Stimulated activated naive B cell treated with anti-CD40 and anti-IgM and Interleukin-4, amounts not matched to agents 10 μg/mL and 1 μg/mL and 100 μg/mL, for 72 hours (primary cell): Measurements from ENCODE around the gene SMIM41.
A peak's percentile ranks its signal among the peaks of the same experiment; 100 is the strongest.

Experiments used
- ATAC-seq, 2 donors: fragments of 150-1000 bp; cut with Tn5 transposase; replicated peaks; 2 replicates each; pipeline ENCODE4 v1.10.0; 2021; ENCODE audit warnings: moderate library complexity in 1 of 2
- DNase-seq: peaks from one replicate; pipeline ENCODE4 v3.0.0; 2021
- H3K27ac Mint-ChIP-seq: one replicate; pipeline ENCODE4 v1.8.0; 2022; ENCODE audit warnings: mild to moderate bottlenecking, mixed read lengths
- H3K27me3 Mint-ChIP-seq, 2 donors: one replicate each; pipeline ENCODE4 v1.8.0; 2022; ENCODE audit warnings: mixed read lengths in 2 of 2
- H3K36me3 Mint-ChIP-seq, 2 donors: one replicate each; pipeline ENCODE4 v1.8.0; 2022; ENCODE audit warnings: mixed read lengths in 2 of 2, mild to moderate bottlenecking in 1 of 2
- H3K4me1 Mint-ChIP-seq, 2 donors: one replicate each; pipeline ENCODE4 v1.8.0; 2022; ENCODE audit warnings: mixed read lengths in 2 of 2, mild to moderate bottlenecking in 1 of 2
- H3K4me3 Mint-ChIP-seq, 2 donors: one replicate each; pipeline ENCODE4 v1.8.0; 2022; ENCODE audit warnings: mild to moderate bottlenecking in 2 of 2, mixed read lengths in 2 of 2, moderate library complexity in 1 of 2
- H3K9me3 Mint-ChIP-seq, 2 donors: one replicate each; pipeline ENCODE4 v1.8.0; 2022; ENCODE audit warnings: mixed read lengths in 2 of 2, mild to moderate bottlenecking in 1 of 2

SMIM41 gene

DNA sequence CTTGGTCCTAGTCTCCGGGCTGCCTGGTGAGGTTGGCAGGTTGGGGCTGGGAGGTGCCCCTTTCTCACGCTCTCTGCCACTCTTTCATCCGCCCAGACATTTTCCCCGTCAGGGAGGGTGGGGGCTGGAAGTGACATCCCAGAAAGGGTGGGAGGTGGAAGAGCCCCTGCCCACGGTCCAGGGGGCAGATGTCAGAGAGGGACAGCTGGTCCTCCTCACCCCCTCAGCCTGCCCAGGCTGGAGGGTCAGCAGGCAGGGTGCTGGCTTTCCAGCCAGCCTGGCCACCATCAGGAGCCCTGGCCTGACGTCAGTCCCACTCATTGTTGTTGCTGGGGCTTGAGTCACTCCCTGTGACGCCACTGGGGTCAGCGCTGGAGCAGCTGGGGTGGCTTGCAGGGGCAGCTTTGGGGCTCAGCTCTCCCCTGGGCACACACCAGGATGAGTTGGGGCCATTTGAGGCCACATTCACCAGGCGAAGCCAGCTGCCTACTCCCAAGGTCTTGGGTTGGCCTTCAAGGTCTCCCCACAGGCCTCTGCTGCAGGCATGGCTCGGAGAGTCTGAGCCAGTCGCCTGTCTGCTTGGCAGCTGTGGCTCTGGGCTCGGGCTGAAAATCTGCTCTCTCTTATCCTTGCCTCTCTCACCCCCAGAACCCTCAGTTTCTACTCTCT, 15.4 kb upstream of the SMIM41 start:
- DNase-seq = no peak
- H3K27ac Mint-ChIP-seq = no peak overlapping the region
- H3K4me3 Mint-ChIP-seq = no peak overlapping the region
- H3K36me3 Mint-ChIP-seq = peaks cover 4 to 6% of the 10 kb centered on the region in 2 donors
- no peaks in the 10 kb centered on the region for H3K9me3 Mint-ChIP-seq
- H3K4me1 Mint-ChIP-seq = peaks cover 3 to 8% of the 10 kb centered on the region in 2 donors
- peaks cover 0 to 11% of the 10 kb centered on the region in 2 donors for H3K27me3 Mint-ChIP-seq
- ATAC-seq = no peak

DNA sequence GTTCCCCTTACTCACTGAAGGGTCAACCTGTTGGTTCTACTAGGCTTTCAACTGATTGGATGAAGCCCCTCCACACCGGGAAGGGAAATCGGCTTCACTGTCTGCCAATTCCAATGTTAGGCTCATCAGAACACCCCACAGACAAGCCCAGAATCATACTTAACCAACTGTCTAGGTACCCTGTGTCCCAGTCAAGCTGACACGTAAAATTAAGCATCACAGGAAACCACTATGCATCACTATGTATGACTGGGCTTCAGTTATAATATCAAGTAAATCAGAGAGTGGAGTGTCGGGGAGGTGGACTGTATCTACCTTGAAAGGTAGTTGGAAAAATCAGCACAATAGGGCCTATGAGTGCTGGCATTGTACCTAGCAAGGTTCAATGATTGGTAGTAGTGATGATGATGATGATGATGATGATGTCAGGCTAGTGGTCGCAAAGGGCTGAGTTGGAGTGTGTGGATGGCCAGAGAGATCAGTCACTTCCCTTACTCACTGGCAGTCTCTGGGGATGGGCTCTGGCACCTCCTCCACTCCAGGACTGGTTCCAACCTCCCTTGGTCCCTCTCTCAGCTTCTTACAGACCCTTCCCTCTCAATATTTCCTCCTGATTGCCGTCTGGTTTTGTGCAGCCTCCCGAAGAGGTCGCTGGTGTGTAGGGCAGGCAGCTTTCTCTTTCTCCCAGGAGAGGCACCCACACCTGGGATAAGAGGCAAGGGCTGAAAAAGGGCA, 13.0 kb upstream of the SMIM41 start:
- Mint-ChIP-seq H3K9me3 (no peaks in the 10 kb centered on the region), H3K36me3 (no peaks in the 10 kb centered on the region), H3K27me3 (peaks cover 0 to 11% of the 10 kb centered on the region in 2 donors), H3K4me3 (no peak overlapping the region), H3K27ac (no peak overlapping the region), H3K4me1 (peaks cover 25% of the 10 kb centered on the region in 2 donors)
- ATAC-seq (no peak), DNase-seq (no peak)

- no peak for ATAC-seq
- Mint-ChIP-seq H3K4me3 (no peak overlapping the region), H3K27ac (no peak overlapping the region)
Observed at GRCh38 chr12:52067081-52067374, 12.5 kb upstream of the SMIM41 start.

GRCh38 chr12:52069327-52070184, 9.9 kb upstream of the SMIM41 start, which contains the start of gene ATG101:
TSS of gene ATG101 (plus strand) at chr12:52069978. CDS start at chr12:52073651, 3,673 bp downstream.
- Mint-ChIP-seq H3K27ac (peak within 1 kb of the TSS; percentile 100), H3K4me3 (peak within 1 kb of the TSS; percentile 86 to 91), H3K4me1 (peaks cover 47 to 53% of the 10 kb centered on the region in 2 donors), H3K36me3 (peaks cover 14 to 17% of the 10 kb centered on the region in 2 donors), H3K27me3 (peaks cover 0 to 3% of the 10 kb centered on the region in 2 donors), H3K9me3 (no peaks in the 10 kb centered on the region)
- ATAC-seq (peak; percentile 95 to 97), DNase-seq (peak; percentile 90)

More at GRCh38 chr12:52067081-52067374, 12.5 kb upstream of the SMIM41 start:
- DNase-seq = no peak
- H3K27me3 Mint-ChIP-seq = peaks cover 0 to 11% of the 10 kb centered on the region in 2 donors
- no peaks in the 10 kb centered on the region for H3K36me3 Mint-ChIP-seq
- H3K4me1 Mint-ChIP-seq = peaks cover 28 to 30% of the 10 kb centered on the region in 2 donors
- no peaks in the 10 kb centered on the region for H3K9me3 Mint-ChIP-seq

GRCh38 chr12:52070185-52070925, 9.1 kb upstream of the SMIM41 start:
- peak in 1 of 2 donors; percentile 1 for ATAC-seq
- Mint-ChIP-seq H3K27ac (peak overlapping the region; percentile 100), H3K4me3 (peak overlapping the region; percentile 86 to 91), H3K27me3 (no peaks in the 10 kb centered on the region), H3K9me3 (no peaks in the 10 kb centered on the region), H3K4me1 (peaks cover 51 to 60% of the 10 kb centered on the region in 2 donors), H3K36me3 (peaks cover 14 to 23% of the 10 kb centered on the region in 2 donors)
- DNase-seq = no peak

DNA sequence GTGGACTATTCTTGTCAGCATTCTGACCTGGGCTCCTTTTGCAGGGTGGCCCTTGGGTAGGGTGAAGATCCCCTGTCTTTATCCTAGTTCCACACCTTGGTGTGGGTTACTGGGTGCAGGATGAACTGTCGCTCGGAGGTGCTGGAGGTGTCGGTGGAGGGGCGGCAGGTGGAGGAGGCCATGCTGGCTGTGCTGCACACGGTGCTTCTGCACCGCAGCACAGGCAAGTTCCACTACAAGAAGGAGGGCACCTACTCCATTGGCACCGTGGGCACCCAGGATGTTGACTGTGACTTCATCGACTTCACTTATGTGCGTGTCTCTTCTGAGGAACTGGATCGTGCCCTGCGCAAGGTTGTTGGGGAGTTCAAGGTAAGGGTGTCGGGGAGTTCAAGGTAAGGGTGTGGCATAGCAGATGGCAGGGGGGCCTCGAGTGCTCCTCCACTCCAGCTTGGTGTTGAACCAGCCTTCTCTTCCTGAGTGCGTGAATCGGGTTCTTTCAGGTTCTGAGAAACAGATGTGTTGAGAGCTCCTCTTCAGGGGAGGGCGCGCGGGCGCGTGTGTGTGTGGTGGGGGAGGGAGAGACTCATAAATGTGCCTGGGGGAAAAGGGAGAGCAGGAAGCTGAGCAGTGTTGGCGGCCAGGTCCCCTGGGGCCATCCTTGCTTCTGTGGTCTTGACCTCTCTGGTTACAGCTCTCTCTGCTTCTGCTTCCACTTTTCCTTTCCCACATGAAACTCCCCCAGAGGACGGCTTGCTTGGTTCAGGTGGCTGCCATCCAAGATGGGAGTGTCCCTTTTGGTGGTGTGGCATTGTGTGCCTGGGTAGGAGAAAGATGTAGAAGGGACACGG, 5.7 kb upstream of the SMIM41 start:
- Mint-ChIP-seq H3K36me3 (peaks cover 35 to 45% of the 10 kb centered on the region in 2 donors), H3K4me3 (peak overlapping the region; percentile 69), H3K9me3 (no peaks in the 10 kb centered on the region), H3K27me3 (no peaks in the 10 kb centered on the region), H3K27ac (peak overlapping the region; percentile 87), H3K4me1 (peaks cover 47 to 65% of the 10 kb centered on the region in 2 donors)
- DNase-seq (peak; percentile 49), ATAC-seq (peak; percentile 15 to 23)

DNA sequence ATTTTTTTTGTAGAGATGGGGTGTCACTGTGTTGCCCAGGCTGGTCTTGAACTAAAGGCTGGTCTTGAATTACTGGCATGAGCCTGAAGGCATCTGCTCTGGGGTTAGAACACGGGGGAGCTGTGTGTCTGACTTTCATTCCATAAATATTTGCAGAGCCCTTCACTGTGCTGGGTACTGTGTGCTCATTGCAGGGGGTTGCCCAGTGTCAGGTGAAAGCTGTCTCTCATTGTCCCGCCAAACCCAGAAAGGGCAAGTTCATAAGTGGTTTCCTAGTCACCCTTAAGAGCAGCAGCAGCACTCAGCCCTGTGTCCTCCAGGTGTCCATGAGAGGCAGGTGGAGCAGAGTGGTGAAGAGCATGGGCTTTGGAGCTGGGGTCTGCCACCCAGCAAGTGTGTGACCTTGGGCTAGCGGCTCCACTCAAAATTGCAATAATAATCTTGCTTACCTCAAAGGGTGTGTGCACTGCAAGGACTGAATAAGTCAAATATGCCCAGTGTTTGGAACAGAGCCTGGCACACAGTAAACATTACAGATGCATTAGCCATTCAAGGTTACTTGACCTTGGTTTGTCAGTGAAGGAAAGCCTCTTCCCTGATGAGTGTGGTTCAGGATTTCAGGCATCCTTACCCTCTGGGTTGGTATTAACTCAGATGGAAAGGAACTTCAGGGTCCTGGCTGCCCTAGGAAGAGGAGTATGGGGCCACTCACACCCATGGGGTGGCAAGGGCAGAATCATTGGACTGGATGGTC, 4.4 kb upstream of the SMIM41 start:
- Mint-ChIP-seq H3K9me3 (no peaks in the 10 kb centered on the region), H3K4me1 (peaks cover 47 to 62% of the 10 kb centered on the region in 2 donors), H3K27me3 (no peaks in the 10 kb centered on the region), H3K36me3 (peaks cover 41 to 51% of the 10 kb centered on the region in 2 donors), H3K4me3 (no peak overlapping the region), H3K27ac (no peak overlapping the region)
- DNase-seq = no peak
- no peak for ATAC-seq

DNA sequence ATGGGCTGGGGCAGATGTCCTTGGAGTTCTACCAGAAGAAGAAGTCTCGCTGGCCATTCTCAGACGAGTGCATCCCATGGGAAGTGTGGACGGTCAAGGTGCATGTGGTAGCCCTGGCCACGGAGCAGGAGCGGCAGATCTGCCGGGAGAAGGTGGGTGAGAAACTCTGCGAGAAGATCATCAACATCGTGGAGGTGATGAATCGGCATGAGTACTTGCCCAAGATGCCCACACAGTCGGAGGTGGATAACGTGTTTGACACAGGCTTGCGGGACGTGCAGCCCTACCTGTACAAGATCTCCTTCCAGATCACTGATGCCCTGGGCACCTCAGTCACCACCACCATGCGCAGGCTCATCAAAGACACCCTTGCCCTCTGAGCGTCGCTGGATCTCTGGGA, 2.7 kb upstream of the SMIM41 start:
- Mint-ChIP-seq H3K27me3 (no peaks in the 10 kb centered on the region), H3K9me3 (no peaks in the 10 kb centered on the region), H3K36me3 (peaks cover 41 to 51% of the 10 kb centered on the region in 2 donors), H3K27ac (no peak overlapping the region), H3K4me1 (peaks cover 49 to 62% of the 10 kb centered on the region in 2 donors), H3K4me3 (no peak overlapping the region)
- DNase-seq (no peak), ATAC-seq (no peak)

- peaks cover 46 to 64% of the 10 kb centered on the region in 2 donors for H3K4me1 Mint-ChIP-seq
- no peak overlapping the region for H3K27ac Mint-ChIP-seq
- H3K9me3 Mint-ChIP-seq = no peaks in the 10 kb centered on the region
- H3K4me3 Mint-ChIP-seq = no peak overlapping the region
- DNase-seq = no peak
- no peak for ATAC-seq
- H3K27me3 Mint-ChIP-seq = no peaks in the 10 kb centered on the region
- H3K36me3 Mint-ChIP-seq = peaks cover 38 to 47% of the 10 kb centered on the region in 2 donors
Observed at GRCh38 chr12:52078276-52078675, 1.2 kb upstream of the SMIM41 start.

DNA sequence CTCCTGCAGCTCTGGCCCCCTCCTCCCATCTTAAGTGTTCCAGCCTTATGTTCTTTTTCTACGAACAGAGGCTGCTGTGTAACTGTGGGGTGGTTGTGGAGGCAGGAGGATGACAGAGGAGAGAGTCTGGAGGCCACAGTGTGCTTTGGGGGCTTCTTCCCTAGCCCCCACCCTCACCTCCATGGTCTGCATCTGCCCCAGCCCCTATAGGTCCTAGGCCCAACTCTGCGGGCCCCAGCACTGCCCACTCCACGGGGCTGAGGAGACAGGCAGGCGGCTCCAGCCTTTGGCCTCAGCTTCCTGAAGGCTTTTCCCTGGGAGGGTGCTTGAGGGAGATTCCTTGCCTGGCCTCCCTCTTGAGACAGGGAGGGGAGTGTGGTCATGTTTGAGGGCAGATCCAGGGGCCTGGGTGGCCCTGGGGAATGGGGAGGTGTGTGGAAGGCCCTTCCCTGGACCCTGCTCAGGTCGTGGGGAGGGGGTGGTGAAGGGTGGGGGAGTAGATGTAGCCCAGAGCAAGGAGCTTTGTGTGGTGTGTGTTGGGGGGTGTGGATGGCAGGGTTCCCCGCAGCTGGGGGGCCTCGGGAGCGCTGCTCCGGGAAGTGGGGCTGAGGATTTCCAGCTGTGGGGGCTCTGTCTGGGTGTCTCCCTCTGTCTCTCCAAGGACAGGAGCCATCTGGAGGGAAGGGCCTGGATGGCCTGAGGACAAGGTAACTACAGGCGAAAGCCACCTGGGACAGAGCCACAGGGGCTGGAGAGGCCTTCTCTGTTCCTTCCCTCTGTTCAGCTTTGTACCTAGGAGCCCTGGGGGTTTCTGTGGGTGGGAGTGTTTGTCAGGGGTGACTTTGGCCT, 1.1 kb downstream of the SMIM41 start:
- no peak for DNase-seq
- Mint-ChIP-seq H3K27me3 (no peaks in the 10 kb centered on the region), H3K4me3 (peak overlapping the region in 1 of 2 donors; percentile 24), H3K4me1 (peaks cover 35 to 49% of the 10 kb centered on the region in 2 donors), H3K27ac (peak overlapping the region; percentile 80), H3K36me3 (peaks cover 27 to 32% of the 10 kb centered on the region in 2 donors), H3K9me3 (no peaks in the 10 kb centered on the region)
- peak in 1 of 2 donors; percentile 8 for ATAC-seq

DNA sequence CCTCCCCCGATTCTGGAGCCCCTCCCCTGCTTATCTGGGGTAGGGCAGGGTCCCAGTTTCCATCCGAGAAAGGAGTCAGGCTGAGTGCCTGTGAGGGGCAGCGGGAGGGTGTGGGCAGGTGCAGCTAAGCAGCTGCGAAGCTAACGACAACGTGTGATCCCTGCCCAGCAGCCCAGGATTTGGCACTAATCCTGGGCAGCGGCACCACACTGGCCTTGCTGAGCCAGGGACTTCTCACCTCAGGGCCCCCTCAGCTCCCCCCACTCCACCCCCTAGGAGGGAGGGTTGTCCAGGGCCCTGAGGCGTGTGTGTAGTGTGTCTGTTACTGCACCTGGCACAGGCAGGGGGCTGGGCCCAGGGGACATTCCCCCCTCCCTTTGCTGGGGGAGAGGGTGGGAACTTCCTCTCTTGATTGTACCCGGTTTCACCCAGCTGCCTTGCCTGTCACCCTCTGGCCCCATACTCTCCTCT, 1.8 kb downstream of the SMIM41 start:
- no peaks in the 10 kb centered on the region for H3K9me3 Mint-ChIP-seq
- peak overlapping the region; percentile 68 for H3K27ac Mint-ChIP-seq
- H3K4me3 Mint-ChIP-seq = peak overlapping the region; percentile 24 to 27
- no peaks in the 10 kb centered on the region for H3K27me3 Mint-ChIP-seq
- DNase-seq (peak; percentile 49), ATAC-seq (peak; percentile 88 to 89)
- H3K4me1 Mint-ChIP-seq = peaks cover 35 to 49% of the 10 kb centered on the region in 2 donors
- peaks cover 21 to 26% of the 10 kb centered on the region in 2 donors for H3K36me3 Mint-ChIP-seq
